ENCODE data around the gene SNX32.
A peak's percentile ranks its signal among the peaks of the same experiment; 100 is the strongest.

SNX32 gene

GRCh38 chr11:65865550-65866172 lies 31.9 kb downstream of the SNX32 start:
- no peak for DNase-seq (ENCODE audit: low read depth in 1 of 2, low spot score in 1 of 2)

GRCh38 chr11:65866509-65867283 lies 32.9 kb downstream of the SNX32 start:
- no peak for DNase-seq (ENCODE audit: low read depth in 1 of 2, low spot score in 1 of 2)

GRCh38 chr11:65867284-65868071 lies 33.7 kb downstream of the SNX32 start:
- no peak for DNase-seq (ENCODE audit: low read depth in 1 of 2, low spot score in 1 of 2)

GRCh38 chr11:65868076-65868667 lies 34.4 kb downstream of the SNX32 start:
- no peak for DNase-seq (ENCODE audit: low read depth in 1 of 2, low spot score in 1 of 2)

GRCh38 chr11:65868907-65869306 lies 35.1 kb downstream of the SNX32 start:
- DNase-seq (ENCODE audit: low read depth in 1 of 2, low spot score in 1 of 2): no peak

- no peak for DNase-seq (ENCODE audit: low read depth in 1 of 2, low spot score in 1 of 2)
Observed at GRCh38 chr11:65869643-65870306, 36.0 kb downstream of the SNX32 start.

GRCh38 chr11:65870307-65870658 lies 36.5 kb downstream of the SNX32 start:
- DNase-seq (ENCODE audit: low read depth in 1 of 2, low spot score in 1 of 2): no peak

GRCh38 chr11:65870706-65871681 lies 37.2 kb downstream of the SNX32 start:
- no peak for DNase-seq (ENCODE audit: low read depth in 1 of 2, low spot score in 1 of 2)

- no peak for DNase-seq (ENCODE audit: low read depth in 1 of 2, low spot score in 1 of 2)
Observed at GRCh38 chr11:65871811-65872548, 38.2 kb downstream of the SNX32 start.

GRCh38 chr11:65872586-65873317 lies 39.0 kb downstream of the SNX32 start, which contains the start of gene EFEMP2:
TSS of gene EFEMP2 (minus strand) at chr11:65872800. CDS start at chr11:65872354, 446 bp downstream.
- DNase-seq (ENCODE audit: low read depth in 1 of 2, low spot score in 1 of 2): no peak

GRCh38 chr11:65873318-65874156 lies 39.8 kb downstream of the SNX32 start:
- DNase-seq (ENCODE audit: low read depth in 1 of 2, low spot score in 1 of 2): peak; percentile 93 to 98

- no peak for DNase-seq (ENCODE audit: low read depth in 1 of 2, low spot score in 1 of 2)
Observed at GRCh38 chr11:65879617-65880016, 45.9 kb downstream of the SNX32 start, which contains the start of gene CTSW. TSS of gene CTSW (plus strand) at chr11:65879837. CDS start at chr11:65879855, 18 bp downstream.

- DNase-seq (ENCODE audit: low read depth in 1 of 2, low spot score in 1 of 2): no peak
Observed at GRCh38 chr11:65880027-65880426, 46.3 kb downstream of the SNX32 start.

- DNase-seq (ENCODE audit: low read depth in 1 of 2, low spot score in 1 of 2): no peak
Observed at GRCh38 chr11:65880844-65881421, 47.2 kb downstream of the SNX32 start.

GRCh38 chr11:65882120-65883057 lies 48.6 kb downstream of the SNX32 start:
- no peak for DNase-seq (ENCODE audit: low read depth in 1 of 2, low spot score in 1 of 2)

Measured in activated CD4-positive, alpha-beta T cell treated with anti-CD3 and anti-CD28 coated beads, Interleukin-2, amount 50 U/mL, for 24 hours (primary cell).